NCI-H460 (cell line): ENCODE results near the gene CCR5AS.
"Not testable (repeated sequence)": the region's sequence is repeated elsewhere in the genome, so short reads cannot be mapped to it uniquely, and the experiment has no call there.

ENCODE experiments used
- DNase-seq: peaks from one replicate; pipeline ENCODE4 v3.0.0-alpha.2; 2016; ENCODE audit warnings: low read depth; ENCODE audit errors: extremely low read depth

CCR5AS gene

DNA sequence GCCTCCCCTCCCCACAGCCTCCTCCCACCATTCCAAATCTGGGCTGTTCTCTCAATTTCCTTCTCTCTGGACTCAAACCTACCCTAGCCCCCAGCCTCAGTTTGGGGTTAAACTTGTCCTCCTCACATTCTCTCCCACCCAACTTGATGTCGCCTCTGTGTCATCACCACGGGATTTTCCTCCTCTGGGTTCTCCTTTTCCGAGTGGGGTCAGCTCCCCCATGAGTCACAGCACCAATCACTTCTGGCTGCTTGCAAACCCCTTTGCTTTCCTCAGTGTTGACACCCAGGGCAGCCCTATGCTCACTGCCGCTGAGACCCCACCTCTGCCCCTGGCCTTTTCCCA, 451 bp downstream of the CCR5AS start:
- DNase-seq = no peak

DNA sequence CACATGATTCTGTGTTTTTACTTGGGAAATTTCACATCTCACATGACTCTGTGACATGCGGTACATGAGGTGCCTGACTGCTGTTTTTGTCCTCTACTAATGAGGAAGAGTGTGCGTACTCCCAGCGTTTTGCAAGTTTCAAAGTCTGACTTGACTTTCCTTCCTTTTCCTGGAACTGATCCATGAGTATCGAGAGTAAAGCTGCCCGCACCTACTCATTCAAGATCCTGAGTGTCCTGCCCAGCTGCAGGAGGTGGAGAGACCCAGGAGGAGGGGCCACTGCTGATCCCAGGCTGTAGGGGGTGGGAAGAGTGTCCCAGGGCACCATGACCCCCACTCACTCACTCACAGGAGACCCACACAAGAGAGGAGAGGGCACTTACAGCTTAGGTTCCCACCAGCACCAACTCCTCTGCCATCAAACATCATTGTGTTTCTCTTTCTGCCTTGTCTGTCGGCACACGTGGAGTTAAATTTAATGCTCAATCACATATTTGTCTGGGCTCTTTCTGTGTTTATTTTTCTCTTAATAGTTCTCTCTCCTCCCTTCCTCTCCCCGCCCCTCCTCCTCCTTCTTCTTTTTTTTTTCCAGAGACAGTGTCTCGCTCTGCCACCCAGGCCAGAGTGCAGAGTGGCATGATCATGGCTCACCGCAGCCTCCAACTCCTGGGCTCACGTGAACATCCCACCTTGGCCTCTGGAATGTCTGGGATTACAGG, 1.4 kb downstream of the CCR5AS start:
- DNase-seq = no peak

DNA sequence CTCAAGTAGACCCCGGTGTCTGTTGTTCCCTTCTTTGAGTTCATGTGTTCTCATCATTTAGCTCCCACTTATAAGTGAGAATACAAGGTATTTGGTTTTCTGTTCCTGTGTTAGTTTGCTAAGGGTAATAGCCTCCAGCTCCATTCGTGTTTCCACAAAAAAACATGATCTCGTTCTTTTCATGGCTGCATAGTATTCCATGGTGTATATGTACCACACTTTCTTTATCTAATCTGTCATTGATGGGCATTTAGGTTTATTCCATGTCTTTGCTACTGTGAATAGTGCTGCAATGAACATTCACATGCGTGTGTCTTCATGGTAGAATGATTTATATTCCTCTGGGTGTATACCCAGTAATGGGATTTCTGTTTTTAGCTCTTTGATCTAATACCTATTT, 4.0 kb downstream of the CCR5AS start:
- DNase-seq = not testable (repeated sequence)

DNA sequence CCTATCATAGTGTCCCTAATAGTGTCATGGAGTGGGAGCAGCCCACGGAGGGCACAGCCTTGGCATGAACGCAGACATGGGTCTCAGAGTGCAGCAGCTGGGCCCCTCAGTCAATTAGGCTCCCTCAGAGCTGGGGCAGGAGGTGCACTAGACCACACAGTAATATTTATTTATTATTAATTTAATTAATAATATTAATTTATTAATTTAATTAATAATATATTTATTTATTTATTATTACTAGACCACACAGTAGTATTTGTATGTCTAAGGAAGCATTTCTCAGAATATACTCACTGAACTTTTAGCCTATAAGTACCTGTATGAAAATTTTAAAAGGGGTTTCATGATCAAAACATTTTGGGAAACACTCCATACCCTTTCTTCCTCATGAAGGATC, 5.3 kb downstream of the CCR5AS start:
- no peak for DNase-seq

DNA sequence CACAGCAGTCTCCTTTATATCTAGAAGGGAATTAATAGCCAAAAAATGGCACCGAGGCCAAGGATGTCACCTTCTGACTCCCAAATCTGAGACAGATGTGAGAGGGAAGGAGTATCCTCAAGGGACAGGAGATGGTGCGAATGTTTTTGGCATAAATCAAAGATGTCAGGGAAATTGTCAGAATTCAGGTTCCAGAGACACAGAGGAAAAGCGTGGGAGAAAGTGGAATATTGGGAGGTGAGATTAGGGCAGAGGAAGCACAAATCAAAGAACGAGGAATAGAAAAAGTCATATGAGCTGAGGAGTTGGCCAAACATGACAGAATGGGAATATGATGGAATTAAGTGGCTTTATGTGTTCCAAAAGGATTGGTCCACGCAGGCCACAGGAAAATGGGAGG, 6.0 kb downstream of the CCR5AS start:
- no peak for DNase-seq

DNA sequence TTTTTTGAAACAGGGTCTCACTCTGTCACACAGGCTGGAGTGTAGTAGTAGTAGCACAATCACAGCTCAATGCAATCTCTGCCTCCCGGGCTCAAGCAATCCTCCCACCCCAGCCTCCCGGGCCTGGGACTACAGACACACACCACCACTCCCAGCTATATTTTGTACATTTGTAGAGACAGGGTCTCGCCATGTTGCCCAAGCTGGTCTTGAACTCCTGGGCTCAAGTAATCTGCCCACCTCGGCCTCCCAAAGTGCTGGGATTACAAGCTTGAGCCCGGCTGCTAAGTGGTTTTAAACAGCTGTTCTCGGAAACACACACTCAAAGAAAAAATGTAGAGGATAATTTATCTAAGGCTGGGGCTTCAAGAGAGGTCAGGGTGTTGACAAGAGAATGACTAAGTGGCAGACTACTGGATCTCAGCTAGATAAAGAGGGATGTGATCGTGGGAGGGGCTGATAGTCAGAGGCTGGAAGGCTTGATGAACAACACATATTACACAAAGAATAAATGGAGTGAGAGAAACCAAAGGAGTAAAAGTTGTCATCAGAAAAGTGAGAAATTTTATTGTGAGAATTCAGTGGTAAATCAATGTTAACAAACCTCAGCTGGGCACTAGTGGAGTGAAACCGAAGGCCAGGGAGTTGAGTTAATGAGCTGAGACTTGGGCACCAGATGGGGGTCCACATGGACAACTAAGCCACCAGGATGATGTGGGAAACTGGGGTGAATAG, 6.7 kb downstream of the CCR5AS start:
- DNase-seq = no peak

DNA sequence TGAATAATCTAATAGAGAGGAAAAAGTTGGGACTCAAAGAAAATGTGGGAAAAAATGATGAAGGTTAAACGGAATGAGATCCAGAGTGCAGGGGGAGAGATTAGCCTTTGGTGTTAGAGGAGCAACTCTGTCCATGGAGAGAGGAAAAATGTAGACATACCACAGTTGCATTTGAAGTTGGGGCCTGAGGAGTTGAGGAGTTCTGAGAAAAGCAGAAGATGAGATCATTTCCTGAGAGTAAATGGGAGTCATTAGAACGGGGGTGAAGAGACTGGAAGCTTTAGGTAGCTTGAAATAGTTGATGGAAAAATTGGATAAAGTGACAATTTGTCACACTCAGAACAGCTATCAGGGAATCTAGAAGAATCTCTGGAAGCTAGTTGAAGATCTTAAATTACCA, 7.3 kb downstream of the CCR5AS start:
- no peak for DNase-seq

DNA sequence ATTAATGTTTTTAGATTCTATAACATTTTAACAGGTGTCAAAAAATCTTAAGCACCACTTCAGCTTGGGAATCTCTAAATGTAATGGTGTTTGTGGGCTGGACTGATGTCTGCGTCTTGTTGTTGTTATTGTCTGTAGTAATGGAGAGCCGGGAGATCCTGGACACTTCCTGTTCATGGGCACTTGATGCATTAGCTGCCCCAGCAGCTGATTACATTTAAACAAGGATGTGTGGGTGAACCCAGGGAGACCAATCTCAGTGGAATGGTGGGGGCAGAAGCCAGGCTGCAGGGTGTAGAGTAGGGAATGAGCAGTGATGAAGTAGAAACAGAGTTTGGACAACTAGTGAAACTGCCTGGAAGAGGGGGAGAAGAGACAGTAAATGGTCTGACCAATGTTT, 7.8 kb downstream of the CCR5AS start:
- no peak for DNase-seq

DNA sequence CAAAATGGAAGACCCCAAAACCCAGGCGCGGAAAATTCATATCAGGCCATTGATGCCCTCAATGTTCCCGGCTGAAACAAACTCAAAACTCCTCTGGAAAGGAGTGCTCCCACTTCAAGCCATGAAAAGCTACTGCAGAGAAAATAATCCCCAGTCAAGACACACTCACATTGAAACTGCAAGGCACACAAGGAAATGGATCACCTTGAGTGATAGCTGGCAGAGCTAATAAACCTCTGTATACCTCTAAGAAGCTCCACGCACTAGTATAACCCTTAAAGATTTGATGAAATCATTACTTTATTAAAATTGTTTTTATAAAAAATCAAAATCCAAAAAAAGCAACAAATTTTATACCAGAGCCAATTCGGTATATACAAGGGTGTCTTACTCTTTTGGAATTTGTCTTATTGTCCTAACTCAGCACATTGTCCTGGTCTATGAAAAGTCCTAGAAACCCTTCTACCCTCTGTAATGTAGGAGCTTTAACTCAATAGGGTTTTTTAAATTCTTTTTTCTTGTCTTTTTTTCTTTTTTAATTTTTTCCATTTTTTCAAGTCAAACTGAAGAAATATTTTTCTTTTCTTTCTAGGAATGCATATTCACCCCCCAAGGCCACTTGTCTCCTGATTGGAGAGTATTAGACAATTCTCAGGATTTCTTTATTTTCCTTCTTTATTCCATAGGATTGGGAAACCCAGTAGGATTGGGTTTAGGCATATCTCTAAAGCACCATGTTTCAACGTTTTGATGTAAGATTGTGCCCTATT, 8.5 kb downstream of the CCR5AS start:
- DNase-seq = no peak

DNA sequence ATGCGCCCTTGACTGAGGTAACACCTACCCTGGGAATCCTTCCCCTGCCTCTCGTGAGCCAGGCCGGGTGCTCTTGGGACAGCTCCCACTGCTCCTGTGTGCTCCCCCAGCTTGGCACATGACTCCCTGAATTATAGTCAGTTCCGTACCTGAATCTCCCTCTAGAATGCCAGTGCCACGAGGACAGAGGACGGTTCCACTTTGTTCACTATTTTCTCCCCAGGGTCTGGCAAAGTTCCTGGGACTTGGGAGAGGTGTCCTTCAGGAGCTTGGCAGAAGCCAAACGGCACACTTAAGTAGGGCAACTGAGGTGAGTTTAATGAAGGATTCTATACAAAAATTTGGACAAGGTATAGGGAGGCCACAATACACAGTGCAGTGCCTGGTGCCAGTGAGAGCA, 9.8 kb downstream of the CCR5AS start:
- DNase-seq = no peak

DNA sequence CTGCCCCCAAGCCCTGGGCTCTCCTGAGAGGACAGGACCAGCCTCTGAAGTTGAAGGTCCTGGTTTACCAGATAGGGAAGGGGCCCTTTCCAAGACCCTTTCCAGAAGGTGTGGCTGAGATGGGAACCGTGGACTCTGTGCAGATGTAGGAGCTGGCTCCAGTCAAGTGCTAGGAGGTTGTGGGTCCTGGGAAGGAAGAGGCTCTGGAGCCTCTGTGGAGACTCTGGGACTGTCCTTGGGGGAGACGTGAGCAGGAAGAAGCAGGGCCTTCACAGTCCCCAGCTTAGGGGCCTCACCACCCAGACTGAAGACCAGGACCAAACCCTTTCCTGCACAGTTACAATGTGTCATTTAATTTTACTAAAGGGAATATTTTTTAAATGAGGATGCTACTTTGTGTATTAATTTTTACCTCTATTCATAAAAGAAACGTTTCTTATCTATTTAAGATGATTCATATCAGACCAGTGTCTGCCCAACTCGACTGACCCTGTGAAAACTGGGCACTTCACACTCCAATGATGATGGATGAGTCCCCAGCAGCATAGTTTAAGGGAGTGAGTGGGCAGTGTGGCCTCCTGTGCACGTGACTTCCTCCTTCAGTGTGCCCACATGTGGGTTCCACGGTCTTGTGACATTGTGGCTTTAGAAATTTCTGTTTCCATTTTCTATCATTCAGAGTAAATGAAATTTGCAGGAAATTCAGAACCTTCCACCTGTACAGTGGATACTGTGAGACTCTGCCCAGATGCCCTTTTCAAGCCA, 10.9 kb downstream of the CCR5AS start:
- DNase-seq = no peak

DNA sequence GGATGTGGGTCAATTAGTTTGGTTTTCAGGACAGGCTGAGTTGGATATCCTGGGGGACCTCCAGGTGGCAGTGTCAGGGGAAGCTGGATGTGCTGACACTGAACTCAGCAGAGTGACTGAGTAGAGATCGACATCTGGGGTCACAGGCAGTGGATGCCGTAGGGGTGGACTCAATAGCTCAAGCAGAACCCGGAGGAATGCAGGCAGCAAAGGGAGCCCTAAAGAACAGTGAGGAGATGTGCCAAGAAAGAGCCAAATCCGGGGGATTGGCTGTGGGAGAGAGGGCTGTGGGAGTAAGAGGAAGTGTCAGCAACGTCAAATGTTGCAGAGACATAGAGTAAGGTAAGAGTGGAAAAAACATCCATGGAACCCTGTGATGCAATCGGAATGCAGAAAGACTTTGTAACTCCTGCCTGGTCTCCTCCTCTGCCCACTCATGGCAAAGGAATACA, 11.6 kb downstream of the CCR5AS start:
- no peak for DNase-seq

DNA sequence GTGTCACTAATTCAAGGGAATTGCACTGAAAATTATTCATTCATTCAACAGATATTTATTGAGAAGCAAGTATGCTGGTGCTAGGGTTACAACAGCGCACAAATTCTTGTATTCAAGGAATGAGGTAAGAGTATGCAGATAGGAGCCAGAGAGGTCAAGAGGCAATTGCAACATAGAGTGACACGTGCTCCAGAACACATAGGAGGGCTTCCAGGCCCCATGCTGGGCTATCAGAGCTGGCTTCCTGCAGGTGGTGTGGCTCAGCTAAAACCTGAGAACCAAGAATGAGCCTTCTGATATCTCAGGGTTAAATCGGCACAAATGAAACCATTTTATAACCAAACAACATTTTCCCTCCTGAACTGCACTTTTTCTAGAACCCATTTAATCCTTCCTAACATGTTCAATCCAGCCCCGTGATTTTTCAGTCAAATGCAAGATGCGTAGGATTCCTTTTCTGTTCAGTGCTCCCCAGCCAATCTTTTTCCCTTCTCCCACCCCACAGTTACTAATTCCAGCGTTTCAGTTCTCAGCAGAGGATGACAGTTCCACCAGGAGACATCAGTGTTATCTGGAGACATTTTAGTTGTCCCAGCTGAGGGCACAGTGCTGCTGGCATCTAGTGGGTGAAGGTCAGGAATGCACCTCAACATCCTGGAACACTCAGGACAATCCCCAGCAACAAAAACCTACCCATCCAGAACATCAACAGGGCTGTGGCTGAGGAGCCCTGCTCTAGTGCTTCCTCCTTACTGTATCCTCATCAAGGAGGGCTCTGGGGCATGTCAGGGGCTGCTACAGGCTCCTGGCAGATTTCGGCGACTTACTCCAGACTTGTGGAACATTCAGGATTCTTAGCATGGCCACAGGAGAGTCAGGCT, 13.1 kb downstream of the CCR5AS start:
- DNase-seq = no peak

DNA sequence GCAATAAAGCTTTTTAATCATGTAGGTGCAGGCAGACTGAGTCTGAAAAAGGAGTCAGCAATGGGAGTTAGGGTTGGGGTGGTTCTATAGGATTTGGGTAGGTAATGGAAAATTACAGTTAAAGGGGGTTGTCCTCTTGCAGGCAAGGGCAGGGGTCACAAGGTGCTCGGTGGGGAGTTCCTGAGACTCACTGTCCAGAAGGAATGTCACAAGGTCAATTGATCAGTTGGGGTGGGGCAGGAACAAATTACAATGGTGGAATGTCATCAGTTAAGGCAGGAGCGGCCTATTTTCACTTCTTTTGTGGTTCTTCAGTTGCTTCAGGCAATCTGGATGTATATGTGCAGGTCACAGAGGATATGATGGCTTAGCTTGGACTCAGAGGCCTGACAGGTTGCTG, 13.9 kb downstream of the CCR5AS start:
- no peak for DNase-seq

DNA sequence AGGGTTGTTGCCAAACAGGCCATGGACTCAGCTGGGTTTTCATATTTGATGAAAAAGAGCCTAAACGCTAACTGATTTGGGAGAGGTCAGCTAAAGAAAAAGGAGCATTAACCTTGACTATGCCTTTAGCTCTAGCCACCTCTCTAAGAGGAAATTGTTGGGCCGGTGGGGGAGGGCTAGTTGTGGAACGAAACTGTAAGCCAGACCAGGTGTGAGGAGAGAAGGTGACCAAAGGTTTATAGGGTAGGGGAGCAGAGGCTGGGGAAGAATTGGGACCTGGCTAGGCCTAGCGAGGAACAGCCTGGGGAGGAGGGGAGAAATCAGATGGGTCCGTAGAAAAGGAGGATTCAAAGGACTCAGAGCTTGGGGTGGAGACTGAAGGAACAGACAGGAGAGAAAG, 15.3 kb downstream of the CCR5AS start:
- not testable (repeated sequence) for DNase-seq

DNA sequence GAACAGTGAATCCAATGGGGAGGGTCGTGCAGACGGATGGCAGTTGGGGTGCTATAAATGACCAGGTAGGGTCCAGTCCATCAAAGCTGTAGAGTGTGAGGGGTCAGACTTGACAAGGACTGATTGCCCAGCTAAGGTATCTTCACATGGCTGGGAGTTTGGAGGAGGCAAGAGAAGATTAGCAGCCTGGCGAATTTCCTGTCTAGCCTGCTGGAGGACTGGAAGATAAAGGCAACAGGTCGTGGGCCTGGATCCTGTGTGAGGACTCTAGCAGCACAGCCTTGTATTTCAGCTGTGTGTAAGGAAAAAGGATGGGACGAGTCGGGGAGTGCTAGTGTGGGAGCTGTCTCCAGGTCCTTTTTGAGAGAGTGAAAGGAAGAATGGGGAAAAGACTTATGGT, 17.6 kb downstream of the CCR5AS start:
- no peak for DNase-seq

DNA sequence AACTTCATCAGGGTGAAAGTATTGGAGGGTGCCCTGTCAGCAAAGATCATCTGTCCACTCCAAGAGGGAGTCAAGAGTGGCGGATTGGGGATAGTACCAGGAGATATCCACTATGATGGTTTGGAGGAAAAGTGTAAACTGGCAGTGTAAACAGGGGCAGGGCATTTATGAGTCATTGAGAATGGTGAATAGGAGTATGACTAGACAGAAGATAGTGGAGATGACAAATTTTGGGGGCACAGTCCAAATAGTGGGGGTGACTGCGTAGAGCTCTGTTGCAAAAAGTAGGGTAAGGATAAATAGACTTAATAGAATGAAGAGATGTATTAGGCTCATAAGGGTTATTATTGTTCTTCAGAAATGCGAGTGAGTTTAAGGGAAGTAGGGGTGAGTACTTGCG, 18.0 kb downstream of the CCR5AS start:
- not testable (repeated sequence) for DNase-seq

DNA sequence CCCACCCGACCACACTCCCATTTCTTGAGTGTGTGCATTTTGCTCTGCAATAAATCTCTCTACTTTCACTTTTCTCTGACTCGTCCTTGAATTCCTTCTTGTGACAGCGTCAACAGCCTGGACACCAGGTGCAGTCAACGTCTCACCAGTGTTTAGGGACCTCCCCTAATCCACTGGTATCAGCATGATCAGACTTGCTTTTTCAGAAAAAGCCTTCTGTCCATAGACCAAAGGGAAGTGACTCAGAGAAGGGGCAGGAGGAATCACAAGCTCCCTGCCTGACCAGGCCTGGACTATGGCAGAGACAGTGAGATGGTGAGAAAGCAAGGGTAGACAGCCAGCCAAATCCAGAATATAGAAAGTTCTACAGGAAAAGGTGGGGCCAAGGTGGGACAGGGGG, 20.7 kb downstream of the CCR5AS start:
- no peak for DNase-seq

DNA sequence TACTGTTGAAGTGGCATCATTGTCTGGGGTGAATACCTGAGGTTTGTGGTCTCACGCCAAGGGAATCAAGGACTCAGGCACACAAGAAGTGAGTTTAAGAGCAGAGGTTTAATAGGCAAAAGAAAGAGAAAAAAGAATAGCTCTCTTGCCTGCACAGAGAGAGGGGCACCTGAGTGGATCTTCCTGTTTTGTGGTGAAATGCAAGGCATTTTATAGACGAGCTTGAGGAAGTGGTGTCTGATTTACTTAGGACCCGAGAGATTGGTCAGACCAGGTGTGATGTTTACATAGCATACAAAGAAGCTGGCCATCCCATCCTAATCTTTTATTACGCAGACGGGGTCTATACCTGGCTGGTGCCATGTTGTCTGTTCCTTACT, 22.9 kb downstream of the CCR5AS start:
- no peak for DNase-seq
